ENCODE data around the gene CHST8. TPM values are rescaled to one million over a fixed set of nuclear protein-coding genes. Genes with fewer than 3 reads are reported as not detected.

CHST8 gene
- total and polyA plus RNA-seq, 4 donors, result 0.36 to 1.4 (median 0.96) TPM; not detected in 1

GRCh38 chr19:33703821-33704220, 82.1 kb downstream of the CHST8 start:
- Histone ChIP-seq H3K36me3 (ENCODE audit: control insufficient read depth in 1 of 2, insufficient read depth in 2 of 2, low read length in 1 of 2) (no peaks in the 10 kb centered on the region), H3K4me3 (ENCODE audit: low read length in 2 of 2) (no peak overlapping the region), H3K9me3 (ENCODE audit: control insufficient read depth, low read length) (no peaks in the 10 kb centered on the region), H3K27me3 (ENCODE audit: control insufficient read depth in 1 of 2, insufficient read depth in 2 of 2, low read length in 1 of 2) (no peaks in the 10 kb centered on the region), H3K4me1 (ENCODE audit: control insufficient read depth in 1 of 2, insufficient read depth in 2 of 2, low read length in 2 of 2) (no peaks in the 10 kb centered on the region), H3K27ac (ENCODE audit: low read depth in 1 of 2, low read length in 2 of 2) (no peak overlapping the region)
- DNase-seq, result peak; percentile 29 to 42
- WGBS, 2 donors, result 65 to 75% methylated on average over 8 of the region's 8 CpGs
- intact Hi-C loops (cut with DNase I), result no loop called here
- no peak for ATAC-seq (ENCODE audit: low FRiP score)

- Histone ChIP-seq H3K9me3 (ENCODE audit: control insufficient read depth, low read length) (no peaks in the 10 kb centered on the region), H3K4me3 (ENCODE audit: low read length in 2 of 2) (no peak overlapping the region), H3K27ac (ENCODE audit: low read depth in 1 of 2, low read length in 2 of 2) (no peak overlapping the region), H3K4me1 (ENCODE audit: control insufficient read depth in 1 of 2, insufficient read depth in 2 of 2, low read length in 2 of 2) (no peaks in the 10 kb centered on the region), H3K27me3 (ENCODE audit: control insufficient read depth in 1 of 2, insufficient read depth in 2 of 2, low read length in 1 of 2) (no peaks in the 10 kb centered on the region), H3K36me3 (ENCODE audit: control insufficient read depth in 1 of 2, insufficient read depth in 2 of 2, low read length in 1 of 2) (no peaks in the 10 kb centered on the region)
- ATAC-seq (ENCODE audit: low FRiP score), result no peak
- WGBS, 2 donors, result 58 to 72% methylated on average over 2 of the region's 2 CpGs
- intact Hi-C loops (cut with DNase I), result no loop called here
- peak in 1 of 2 donors; percentile 31 for DNase-seq
Measured at GRCh38 chr19:33704271-33704670, 82.5 kb downstream of the CHST8 start.

GRCh38 chr19:33705090-33705847, 83.5 kb downstream of the CHST8 start:
- Histone ChIP-seq H3K36me3 (ENCODE audit: control insufficient read depth in 1 of 2, insufficient read depth in 2 of 2, low read length in 1 of 2) (no peaks in the 10 kb centered on the region), H3K4me3 (ENCODE audit: low read length in 2 of 2) (no peak overlapping the region), H3K4me1 (ENCODE audit: control insufficient read depth in 1 of 2, insufficient read depth in 2 of 2, low read length in 2 of 2) (no peaks in the 10 kb centered on the region), H3K27ac (ENCODE audit: low read depth in 1 of 2, low read length in 2 of 2) (no peak overlapping the region), H3K27me3 (ENCODE audit: control insufficient read depth in 1 of 2, insufficient read depth in 2 of 2, low read length in 1 of 2) (no peaks in the 10 kb centered on the region), H3K9me3 (ENCODE audit: control insufficient read depth, low read length) (peaks cover 2% of the 10 kb centered on the region)
- DNase-seq, result peak; percentile 21 to 57
- ATAC-seq (ENCODE audit: low FRiP score), result no peak
- 71 to 73% methylated on average over 11 of the region's 11 CpGs for WGBS, 2 donors
- intact Hi-C loops (cut with DNase I), result no loop called here

GRCh38 chr19:33705860-33706259, 84.1 kb downstream of the CHST8 start:
- Histone ChIP-seq H3K36me3 (ENCODE audit: control insufficient read depth in 1 of 2, insufficient read depth in 2 of 2, low read length in 1 of 2) (no peaks in the 10 kb centered on the region), H3K4me3 (ENCODE audit: low read length in 2 of 2) (no peak overlapping the region), H3K9me3 (ENCODE audit: control insufficient read depth, low read length) (peaks cover 2% of the 10 kb centered on the region), H3K27me3 (ENCODE audit: control insufficient read depth in 1 of 2, insufficient read depth in 2 of 2, low read length in 1 of 2) (no peaks in the 10 kb centered on the region), H3K27ac (ENCODE audit: low read depth in 1 of 2, low read length in 2 of 2) (no peak overlapping the region), H3K4me1 (ENCODE audit: control insufficient read depth in 1 of 2, insufficient read depth in 2 of 2, low read length in 2 of 2) (no peaks in the 10 kb centered on the region)
- DNase-seq (peak; percentile 10 to 43), ATAC-seq (ENCODE audit: low FRiP score) (peak; percentile 14)
- intact Hi-C loops (cut with DNase I), result no loop called here
- 78 to 80% methylated on average over 5 of the region's 5 CpGs for WGBS, 2 donors

- Histone ChIP-seq H3K36me3 (ENCODE audit: control insufficient read depth in 1 of 2, insufficient read depth in 2 of 2, low read length in 1 of 2) (no peaks in the 10 kb centered on the region), H3K4me3 (ENCODE audit: low read length in 2 of 2) (no peak overlapping the region), H3K4me1 (ENCODE audit: control insufficient read depth in 1 of 2, insufficient read depth in 2 of 2, low read length in 2 of 2) (no peaks in the 10 kb centered on the region), H3K9me3 (ENCODE audit: control insufficient read depth, low read length) (peaks cover 2% of the 10 kb centered on the region), H3K27me3 (ENCODE audit: control insufficient read depth in 1 of 2, insufficient read depth in 2 of 2, low read length in 1 of 2) (no peaks in the 10 kb centered on the region), H3K27ac (ENCODE audit: low read depth in 1 of 2, low read length in 2 of 2) (no peak overlapping the region)
- DNase-seq, result peak in 1 of 2 donors; percentile 3
- WGBS, 2 donors, result 58 to 68% methylated on average over 10 of the region's 10 CpGs
- intact Hi-C loops (cut with DNase I), result no loop called here
- no peak for ATAC-seq (ENCODE audit: low FRiP score)
Measured at GRCh38 chr19:33706631-33707030, 84.9 kb downstream of the CHST8 start.

GRCh38 chr19:33712268-33712667, 90.5 kb downstream of the CHST8 start:
- no peaks in the 10 kb centered on the region for H3K36me3 ChIP-seq (ENCODE audit: control insufficient read depth in 1 of 2, insufficient read depth in 2 of 2, low read length in 1 of 2)
- no peaks in the 10 kb centered on the region for H3K4me1 ChIP-seq (ENCODE audit: control insufficient read depth in 1 of 2, insufficient read depth in 2 of 2, low read length in 2 of 2)
- H3K4me3 ChIP-seq (ENCODE audit: low read length in 2 of 2), result no peak overlapping the region
- intact Hi-C loops (cut with DNase I), result no loop called here
- DNase-seq (peak in 1 of 2 donors; percentile 42), ATAC-seq (ENCODE audit: low FRiP score) (no peak)
- H3K27me3 ChIP-seq (ENCODE audit: control insufficient read depth in 1 of 2, insufficient read depth in 2 of 2, low read length in 1 of 2), result no peaks in the 10 kb centered on the region
- WGBS, 2 donors, result 74% methylated on average over 6 of the region's 6 CpGs
- no peak overlapping the region for H3K27ac ChIP-seq (ENCODE audit: low read depth in 1 of 2, low read length in 2 of 2)
- peaks cover 8% of the 10 kb centered on the region for H3K9me3 ChIP-seq (ENCODE audit: control insufficient read depth, low read length)

GRCh38 chr19:33713194-33713593, 91.4 kb downstream of the CHST8 start:
- Histone ChIP-seq H3K36me3 (ENCODE audit: control insufficient read depth in 1 of 2, insufficient read depth in 2 of 2, low read length in 1 of 2) (no peaks in the 10 kb centered on the region), H3K4me1 (ENCODE audit: control insufficient read depth in 1 of 2, insufficient read depth in 2 of 2, low read length in 2 of 2) (no peaks in the 10 kb centered on the region), H3K27me3 (ENCODE audit: control insufficient read depth in 1 of 2, insufficient read depth in 2 of 2, low read length in 1 of 2) (no peaks in the 10 kb centered on the region), H3K9me3 (ENCODE audit: control insufficient read depth, low read length) (peaks cover 8% of the 10 kb centered on the region), H3K27ac (ENCODE audit: low read depth in 1 of 2, low read length in 2 of 2) (no peak overlapping the region), H3K4me3 (ENCODE audit: low read length in 2 of 2) (no peak overlapping the region)
- 58 to 69% methylated on average over 3 of the region's 3 CpGs for WGBS, 2 donors
- intact Hi-C loops (cut with DNase I), result no loop called here
- no peak for ATAC-seq (ENCODE audit: low FRiP score)
- peak in 1 of 2 donors; percentile 18 for DNase-seq

GRCh38 chr19:33714149-33714548, 92.4 kb downstream of the CHST8 start:
- ATAC-seq (ENCODE audit: low FRiP score), result no peak
- H3K9me3 ChIP-seq (ENCODE audit: control insufficient read depth, low read length), result peaks cover 8% of the 10 kb centered on the region
- H3K4me3 ChIP-seq (ENCODE audit: low read length in 2 of 2), result no peak overlapping the region
- DNase-seq, result no peak
- no peaks in the 10 kb centered on the region for H3K4me1 ChIP-seq (ENCODE audit: control insufficient read depth in 1 of 2, insufficient read depth in 2 of 2, low read length in 2 of 2)
- no peaks in the 10 kb centered on the region for H3K27me3 ChIP-seq (ENCODE audit: control insufficient read depth in 1 of 2, insufficient read depth in 2 of 2, low read length in 1 of 2)
- H3K27ac ChIP-seq (ENCODE audit: low read depth in 1 of 2, low read length in 2 of 2), result no peak overlapping the region
- WGBS, 2 donors, result 90 to 92% methylated on average over 3 of the region's 3 CpGs
- intact Hi-C loops (cut with DNase I), result no loop called here
- no peaks in the 10 kb centered on the region for H3K36me3 ChIP-seq (ENCODE audit: control insufficient read depth in 1 of 2, insufficient read depth in 2 of 2, low read length in 1 of 2)

- peaks cover 7% of the 10 kb centered on the region for H3K9me3 ChIP-seq (ENCODE audit: control insufficient read depth, low read length)
- 88% methylated on average over 1 of the region's 1 CpG for WGBS, 2 donors
- no peaks in the 10 kb centered on the region for H3K4me1 ChIP-seq (ENCODE audit: control insufficient read depth in 1 of 2, insufficient read depth in 2 of 2, low read length in 2 of 2)
- no peaks in the 10 kb centered on the region for H3K27me3 ChIP-seq (ENCODE audit: control insufficient read depth in 1 of 2, insufficient read depth in 2 of 2, low read length in 1 of 2)
- DNase-seq (peak in 1 of 2 donors; percentile 50), ATAC-seq (ENCODE audit: low FRiP score) (no peak)
- no peak overlapping the region for H3K27ac ChIP-seq (ENCODE audit: low read depth in 1 of 2, low read length in 2 of 2)
- H3K4me3 ChIP-seq (ENCODE audit: low read length in 2 of 2), result no peak overlapping the region
- intact Hi-C loops (cut with DNase I), result no loop called here
- H3K36me3 ChIP-seq (ENCODE audit: control insufficient read depth in 1 of 2, insufficient read depth in 2 of 2, low read length in 1 of 2), result no peaks in the 10 kb centered on the region
Measured at GRCh38 chr19:33715462-33715861, 93.7 kb downstream of the CHST8 start.
